Smooth muscle cell (in vitro differentiated cells): ENCODE results near the gene KISS1R. TPM values are rescaled to one million over a fixed set of nuclear protein-coding genes. Genes with fewer than 3 reads are reported as not detected.

Experiments used
- DNase-seq: peaks from one replicate; lab custom pipeline; 2025; ENCODE audit not compliant: unreplicated experiment; lab: John Stamatoyannopoulos, UW
- H2AFZ ChIP-seq: fragments of 200-600 bp; sonication (generic); 2 replicates; pipeline ENCODE4 v1.6.0; 2016; ENCODE audit warnings: antibody characterized with exemption, low read depth, mild to moderate bottlenecking
- H3F3A ChIP-seq: fragments of 200-600 bp; sonication (generic); 2 replicates; pipeline ENCODE4 v1.6.0; 2017; ENCODE audit warnings: antibody characterized with exemption, low read depth
- H3K27ac ChIP-seq: fragments of 200-600 bp; sonication (generic); 2 replicates; pipeline ENCODE4 v1.5.1; 2016; ENCODE audit warnings: low read depth, mild to moderate bottlenecking
- H3K27me3 ChIP-seq: fragments of 200-600 bp; sonication (generic); 2 replicates; pipeline ENCODE4 v1.6.1; 2016; ENCODE audit warnings: low read depth, mild to moderate bottlenecking
- H3K36me3 ChIP-seq: fragments of 200-600 bp; sonication (generic); 2 replicates; pipeline ENCODE4 v1.5.1; 2016; ENCODE audit warnings: low read depth
- H3K4me1 ChIP-seq: fragments of 200-600 bp; sonication (generic); 2 replicates; pipeline ENCODE4 v1.5.1; 2016; ENCODE audit warnings: low read depth
- H3K4me2 ChIP-seq: fragments of 200-600 bp; sonication (generic); 2 replicates; pipeline ENCODE4 v1.6.0; 2016; ENCODE audit warnings: mild to moderate bottlenecking
- H3K4me3 ChIP-seq: fragments of 200-600 bp; sonication (generic); 2 replicates; pipeline ENCODE4 v1.5.1; 2016; ENCODE audit warnings: mild to moderate bottlenecking
- H3K79me2 ChIP-seq: fragments of 200-600 bp; sonication (generic); 2 replicates; pipeline ENCODE4 v1.6.0; 2016; ENCODE audit warnings: low read depth, mild to moderate bottlenecking
- H3K9ac ChIP-seq: fragments of 200-600 bp; sonication (generic); 2 replicates; pipeline ENCODE4 v1.6.0; 2016; ENCODE audit warnings: low read depth
- H3K9me3 ChIP-seq: fragments of 200-600 bp; sonication (generic); replicated peaks from 2 replicates; pipeline ENCODE4 v1.5.1; 2016; ENCODE audit warnings: low read depth
- H4K20me1 ChIP-seq: fragments of 200-600 bp; sonication (generic); 2 replicates; pipeline ENCODE4 v1.6.0; 2016; ENCODE audit warnings: low read depth
- CTCF ChIP-seq: fragments of 200-600 bp; sonication (generic); IDR thresholded peaks from 2 replicates; pipeline ENCODE4 v1.5.1; 2017; ENCODE audit warnings: borderline replicate concordance, mild to moderate bottlenecking, antibody characterized with exemption; ENCODE audit not compliant: insufficient read depth, poor library complexity, severe bottlenecking
- WGBS: methylation state at CpG from one replicate; pipeline ENCODE4 v1.1.7; 2016; ENCODE audit warnings: low lambda C conversion rate; 5-methylcytosine and 5-hydroxymethylcytosine counted together
- polyA plus RNA-seq: library from polyadenylated mRNA; unstranded; fragments of >200 nt; fragmentation: Nextera tagmentation; extraction: Ambion mirVana; gene quantifications from 2 replicates; pipeline ENCODE4 v1.2.1, GENCODE V29; 2016
- total RNA-seq: library from RNA; depleted of rRNA; stranded (reverse); fragments of >200 nt; gene quantifications from 2 replicates; pipeline ENCODE4 v1.2.3, GENCODE V29; 2014

The KISS1R gene
- total and polyA plus RNA-seq, 2 experiments from 2014 or later, result 0.61 TPM; not detected in 1

- Histone ChIP-seq H3K36me3 (no peaks in the 10 kb centered on the region), H3K9me3 (no peaks in the 10 kb centered on the region), H3K27me3 (no peaks in the 10 kb centered on the region), H3K4me2 (no peak overlapping the region), H4K20me1 (peaks cover 67% of the 10 kb centered on the region), H3K9ac (no peak overlapping the region), H3K4me1 (peaks cover 4% of the 10 kb centered on the region), H3K4me3 (no peak overlapping the region), H3K79me2 (peaks cover 30% of the 10 kb centered on the region), H3K27ac (no peak overlapping the region), H3F3A (no peaks in the 10 kb centered on the region), H2AFZ (no peak overlapping the region)
- 77% methylated on average over 12 of the region's 30 CpGs for WGBS
- TF ChIP-seq CTCF, result no peak
- DNase-seq, result no peak
Observed at GRCh38 chr19:900302-901111, 16.6 kb upstream of the KISS1R start.

- no peak overlapping the region for H3K9ac ChIP-seq
- H4K20me1 ChIP-seq, result peaks cover 77% of the 10 kb centered on the region
- H3K4me2 ChIP-seq, result no peak overlapping the region
- H2AFZ ChIP-seq, result no peak overlapping the region
- no peaks in the 10 kb centered on the region for H3K9me3 ChIP-seq
- no peak overlapping the region for H3K27ac ChIP-seq
- H3F3A ChIP-seq, result no peaks in the 10 kb centered on the region
- no peak overlapping the region for H3K4me3 ChIP-seq
- H3K27me3 ChIP-seq, result no peaks in the 10 kb centered on the region
- H3K79me2 ChIP-seq, result peaks cover 35% of the 10 kb centered on the region
- peaks cover 4% of the 10 kb centered on the region for H3K4me1 ChIP-seq
- no peak for DNase-seq
- H3K36me3 ChIP-seq, result no peaks in the 10 kb centered on the region
- TF ChIP-seq CTCF, result no peak
- 93% methylated on average over 15 of the region's 27 CpGs for WGBS
Observed at GRCh38 chr19:901216-902092, 15.7 kb upstream of the KISS1R start.

GRCh38 chr19:902093-902370 lies 15.1 kb upstream of the KISS1R start:
- Histone ChIP-seq H3K36me3 (no peaks in the 10 kb centered on the region), H3K4me2 (no peak overlapping the region), H3K4me1 (peaks cover 4% of the 10 kb centered on the region), H3K27me3 (no peaks in the 10 kb centered on the region), H3K4me3 (no peak overlapping the region), H3F3A (no peaks in the 10 kb centered on the region), H4K20me1 (peaks cover 82% of the 10 kb centered on the region), H2AFZ (no peak overlapping the region), H3K79me2 (peaks cover 37% of the 10 kb centered on the region), H3K9me3 (no peaks in the 10 kb centered on the region), H3K9ac (no peak overlapping the region), H3K27ac (no peak overlapping the region)
- TF ChIP-seq CTCF, result no peak
- no peak for DNase-seq
- 85% methylated on average over 7 of the region's 7 CpGs for WGBS
